HG02981 (cell line): ENCODE results near the gene HSPB6.
"Not testable (repeated sequence)": the region's sequence is repeated elsewhere in the genome, so short reads cannot be mapped to it uniquely, and the experiment has no call there.

Source experiments
- ATAC-seq: cut with Tn5 transposase; IDR thresholded peaks from one replicate; pipeline ENCODE4 v1.9.1; 2021; ENCODE audit warnings: mild to moderate bottlenecking, moderate library complexity; ENCODE audit not compliant: unreplicated experiment

Gene HSPB6

GRCh38 chr19:35732540-35733179, 24.2 kb downstream of the HSPB6 start:
- no peak for ATAC-seq

DNA sequence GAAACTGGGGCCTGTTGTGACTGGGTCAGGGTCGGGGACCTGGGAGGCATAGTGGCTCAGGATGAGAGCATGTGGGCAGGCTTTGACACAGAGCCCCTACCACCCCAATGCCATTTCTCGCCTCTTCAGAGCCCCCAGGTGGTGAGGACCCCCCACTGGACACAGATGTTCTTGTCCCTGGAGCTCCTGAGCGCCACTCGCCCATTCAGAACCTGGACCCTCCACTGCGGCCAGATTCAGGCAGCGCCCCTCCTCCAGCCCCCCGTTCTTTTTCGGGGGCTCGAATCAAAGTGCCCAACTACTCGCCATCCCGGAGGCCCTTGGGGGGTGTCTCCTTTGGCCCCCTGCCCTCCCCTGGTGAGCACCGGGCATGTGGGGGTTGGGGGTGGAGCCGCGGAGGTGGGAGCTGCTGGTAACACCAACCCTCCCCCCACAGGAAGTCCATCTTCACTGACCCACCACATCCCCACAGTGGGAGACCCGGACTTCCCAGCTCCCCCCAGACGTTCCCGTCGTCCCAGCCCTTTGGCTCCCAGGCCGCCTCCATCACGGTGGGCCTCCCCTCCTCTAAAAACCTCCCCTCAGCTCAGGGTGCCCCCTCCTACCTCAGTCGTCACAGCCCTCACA, 24.9 kb downstream of the HSPB6 start:
- no peak for ATAC-seq

GRCh38 chr19:35731353-35731752, 25.5 kb downstream of the HSPB6 start:
- no peak for ATAC-seq

GRCh38 chr19:35730326-35730725, 26.5 kb downstream of the HSPB6 start:
- ATAC-seq = no peak

DNA sequence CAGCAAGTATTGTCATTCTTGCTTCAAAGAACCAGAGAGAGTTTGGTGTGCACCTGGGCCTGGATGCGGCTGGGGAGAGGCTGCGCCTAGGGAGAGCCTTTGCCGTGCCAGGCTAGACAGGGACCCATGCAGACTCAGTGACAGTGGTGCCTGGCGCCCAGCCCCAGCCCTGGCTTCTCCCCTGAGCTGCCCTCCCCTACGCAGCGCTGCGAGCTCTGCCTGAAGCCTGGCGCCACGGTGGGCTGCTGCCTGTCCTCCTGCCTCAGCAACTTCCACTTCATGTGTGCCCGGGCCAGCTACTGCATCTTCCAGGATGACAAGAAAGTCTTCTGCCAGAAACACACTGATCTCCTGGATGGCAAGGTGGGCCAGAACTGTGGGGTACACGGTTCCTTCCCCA, 27.1 kb downstream of the HSPB6 start:
- no peak for ATAC-seq

- no peak for ATAC-seq
These were observed 27.8 kb downstream of the HSPB6 start for GRCh38 chr19:35729021-35729420.

- ATAC-seq = no peak
These were observed 28.7 kb downstream of the HSPB6 start for GRCh38 chr19:35727956-35728706.

DNA sequence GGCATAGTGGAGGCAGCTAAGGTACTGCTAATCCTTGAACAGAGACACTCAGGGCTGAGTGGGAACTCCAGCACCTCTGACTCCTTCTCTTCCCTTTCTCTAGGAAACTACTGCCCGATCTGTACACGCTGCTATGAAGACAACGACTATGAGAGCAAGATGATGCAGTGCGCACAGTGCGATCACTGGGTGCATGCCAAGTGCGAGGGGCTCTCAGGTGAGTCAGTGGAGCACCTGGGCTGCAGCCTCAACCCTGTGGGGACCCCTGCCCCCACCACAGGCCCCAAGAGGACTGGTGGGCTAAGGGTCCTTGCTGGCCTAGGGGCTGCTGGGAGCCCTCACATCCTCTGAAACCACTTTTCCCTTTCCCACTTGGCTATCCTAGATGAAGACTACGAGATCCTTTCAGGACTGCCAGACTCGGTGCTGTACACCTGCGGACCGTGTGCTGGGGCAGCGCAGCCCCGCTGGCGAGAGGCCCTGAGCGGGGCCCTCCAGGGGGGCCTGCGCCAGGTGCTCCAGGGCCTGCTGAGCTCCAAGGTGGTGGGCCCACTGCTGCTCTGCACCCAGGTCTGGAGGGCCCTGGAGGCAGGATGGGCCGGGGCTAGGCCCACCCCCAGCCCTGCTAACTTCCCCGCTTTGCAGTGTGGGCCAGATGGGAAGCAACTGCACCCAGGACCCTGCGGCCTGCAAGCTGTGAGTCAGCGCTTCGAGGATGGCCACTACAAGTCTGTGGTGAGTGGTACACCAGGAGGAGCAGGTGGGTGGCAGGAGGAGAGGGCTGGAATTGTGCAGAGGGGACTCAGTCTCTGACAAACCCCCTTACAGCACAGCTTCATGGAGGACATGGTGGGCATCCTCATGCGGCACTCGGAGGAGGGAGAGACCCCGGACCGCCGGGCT, 29.5 kb downstream of the HSPB6 start:
- no peak for ATAC-seq

- no peak for ATAC-seq
These were observed 31.5 kb downstream of the HSPB6 start for GRCh38 chr19:35725216-35725861.

DNA sequence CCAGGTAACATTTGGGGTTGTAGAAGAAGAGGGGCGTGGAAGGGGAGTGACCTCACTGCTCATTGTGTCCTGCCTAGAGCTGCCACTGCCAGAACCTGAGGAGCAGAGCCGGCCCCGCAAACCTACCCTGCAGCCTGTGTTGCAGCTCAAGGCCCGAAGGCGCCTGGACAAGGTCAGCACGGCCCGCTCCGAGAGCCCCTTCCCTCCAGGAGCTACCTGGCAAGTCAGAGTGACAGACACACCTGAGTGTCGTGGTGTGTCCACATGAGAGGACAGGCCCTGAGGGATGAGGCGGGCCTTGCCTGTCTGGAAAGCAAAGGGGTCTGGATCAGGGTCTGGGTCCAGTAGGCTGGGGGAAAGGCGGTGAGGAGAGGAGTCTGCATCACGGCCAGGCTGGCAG, 32.3 kb downstream of the HSPB6 start:
- no peak for ATAC-seq

DNA sequence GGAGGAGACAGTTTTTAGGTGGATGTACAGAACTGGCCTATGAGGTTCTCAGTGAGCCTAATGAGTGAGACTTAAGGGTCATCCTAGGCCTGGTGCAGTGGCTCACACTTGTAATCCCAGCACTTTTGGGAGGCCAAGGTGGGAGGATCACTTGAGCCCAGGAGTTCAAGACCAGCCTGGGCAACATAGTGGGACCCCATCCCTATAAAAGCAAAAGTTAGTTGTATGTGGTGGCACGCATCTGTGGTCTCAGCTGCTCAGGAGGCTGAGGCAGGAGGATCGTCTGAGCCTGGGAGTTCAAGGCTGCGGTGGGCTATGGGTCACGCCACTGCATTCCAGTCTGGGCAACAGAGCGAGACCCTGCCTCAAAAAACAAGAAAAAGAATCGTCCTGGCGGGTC, 32.7 kb downstream of the HSPB6 start:
- not testable (repeated sequence) for ATAC-seq

DNA sequence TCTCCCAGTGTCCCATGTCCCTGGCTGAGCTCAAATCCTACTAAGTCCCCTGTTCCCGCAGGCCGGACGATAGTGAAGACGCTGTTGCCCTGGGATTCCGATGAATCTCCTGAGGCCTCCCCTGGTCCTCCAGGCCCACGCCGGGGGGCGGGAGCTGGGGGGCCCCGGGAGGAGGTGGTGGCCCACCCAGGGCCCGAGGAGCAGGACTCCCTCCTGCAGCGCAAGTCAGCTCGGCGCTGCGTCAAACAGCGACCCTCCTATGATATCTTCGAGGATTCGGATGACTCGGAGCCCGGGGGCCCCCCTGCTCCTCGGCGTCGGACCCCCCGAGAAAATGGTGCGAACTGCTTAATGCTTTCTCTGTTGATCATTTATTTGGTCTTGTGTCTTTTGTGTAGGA, 33.2 kb downstream of the HSPB6 start:
- no peak for ATAC-seq

- no peak for ATAC-seq
These were observed 33.9 kb downstream of the HSPB6 start for GRCh38 chr19:35722897-35723296.

- no peak for ATAC-seq
These were observed 34.4 kb downstream of the HSPB6 start for GRCh38 chr19:35722461-35722860.

DNA sequence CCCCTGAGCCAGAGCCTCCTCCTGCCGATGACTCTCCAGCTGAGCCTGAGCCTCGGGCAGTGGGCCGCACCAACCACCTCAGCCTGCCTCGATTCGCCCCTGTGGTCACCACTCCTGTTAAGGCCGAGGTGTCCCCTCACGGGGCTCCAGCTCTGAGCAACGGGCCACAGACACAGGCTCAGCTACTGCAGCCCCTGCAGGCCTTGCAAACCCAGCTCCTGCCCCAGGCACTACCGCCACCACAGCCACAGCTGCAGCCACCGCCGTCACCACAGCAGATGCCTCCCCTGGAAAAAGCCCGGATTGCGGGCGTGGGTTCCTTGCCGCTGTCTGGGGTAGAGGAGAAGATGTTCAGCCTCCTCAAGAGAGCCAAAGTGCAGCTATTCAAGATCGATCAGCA, 35.5 kb downstream of the HSPB6 start:
- ATAC-seq = no peak

DNA sequence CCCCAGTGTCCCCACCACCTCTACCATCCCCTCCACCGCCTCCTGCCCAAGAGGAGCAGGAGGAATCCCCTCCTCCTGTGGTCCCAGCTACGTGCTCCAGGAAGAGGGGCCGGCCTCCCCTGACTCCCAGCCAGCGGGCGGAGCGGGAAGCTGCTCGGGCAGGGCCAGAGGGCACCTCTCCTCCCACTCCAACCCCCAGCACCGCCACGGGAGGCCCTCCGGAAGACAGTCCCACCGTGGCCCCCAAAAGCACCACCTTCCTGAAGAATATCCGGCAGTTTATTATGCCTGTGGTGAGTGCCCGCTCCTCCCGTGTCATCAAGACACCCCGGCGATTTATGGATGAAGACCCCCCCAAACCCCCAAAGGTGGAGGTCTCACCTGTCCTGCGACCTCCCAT, 36.2 kb downstream of the HSPB6 start:
- no peak for ATAC-seq

GRCh38 chr19:35720163-35720524, 36.7 kb downstream of the HSPB6 start:
- ATAC-seq = no peak

- ATAC-seq = no peak
These were observed 37.2 kb downstream of the HSPB6 start for GRCh38 chr19:35719402-35720162.

DNA sequence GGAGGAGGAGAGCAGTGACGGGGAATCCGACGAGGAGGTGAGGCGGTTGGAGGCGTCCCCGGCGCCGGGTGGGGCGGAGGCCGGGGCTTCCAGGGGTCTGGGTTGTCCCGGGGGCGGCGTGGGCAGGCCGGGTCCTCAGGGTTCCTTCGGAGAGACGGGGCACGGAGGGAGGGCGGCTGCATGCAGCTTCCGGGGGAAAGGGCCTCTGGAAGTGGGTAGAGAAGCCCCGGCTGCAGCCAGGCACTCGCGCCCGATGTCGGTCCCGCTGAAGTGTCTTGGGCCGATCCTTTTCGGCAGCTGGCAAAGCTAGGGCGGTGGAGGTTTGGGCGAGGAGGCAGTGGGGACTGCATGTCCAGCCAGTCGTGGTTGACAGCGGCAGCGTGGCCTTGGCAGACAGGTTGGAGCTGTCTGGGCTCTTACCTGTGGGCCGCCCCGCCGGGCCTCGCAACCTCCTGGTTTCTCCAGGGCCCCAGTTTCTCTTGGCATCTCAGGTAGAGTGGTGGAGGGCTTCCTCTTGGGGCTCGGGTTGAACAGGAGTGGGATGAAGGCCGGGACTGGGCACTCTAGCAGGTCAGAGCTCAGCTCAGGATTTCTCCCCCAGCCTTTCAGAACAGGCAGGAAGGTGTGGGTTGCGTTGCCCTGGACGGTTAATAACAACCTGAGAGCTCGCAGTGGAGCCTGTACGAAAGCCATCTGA, 38.3 kb downstream of the HSPB6 start:
- ATAC-seq = no peak
